ENCODE results near the gene SP1.
"Not testable (repeated sequence)": the region's sequence is repeated elsewhere in the genome, so short reads cannot be mapped to it uniquely, and the experiment has no call there.

Gene SP1

GRCh38 chr12:53380104-53380793, at the start of gene SP1:
TSS of gene SP1 (plus strand) at chr12:53380176. CDS start at chr12:53380292, 116 bp downstream.
- peak; percentile 98 for DNase-seq (ENCODE audit: low read depth)

- DNase-seq (ENCODE audit: low read depth): no peak
Measured at GRCh38 chr12:53330671-53331070, 49.3 kb upstream of the SP1 start.

- DNase-seq (ENCODE audit: low read depth): not testable (repeated sequence)
Measured at GRCh38 chr12:53332339-53332738, 47.6 kb upstream of the SP1 start.

- DNase-seq (ENCODE audit: low read depth): no peak
Measured at GRCh38 chr12:53332744-53333143, 47.2 kb upstream of the SP1 start.

- DNase-seq (ENCODE audit: low read depth): no peak
Measured at GRCh38 chr12:53333289-53333688, 46.7 kb upstream of the SP1 start.

GRCh38 chr12:53333845-53334244, 46.1 kb upstream of the SP1 start:
- no peak for DNase-seq (ENCODE audit: low read depth)

GRCh38 chr12:53334822-53335221, 45.2 kb upstream of the SP1 start:
- no peak for DNase-seq (ENCODE audit: low read depth)

- no peak for DNase-seq (ENCODE audit: low read depth)
Measured at GRCh38 chr12:53336181-53336681, 43.7 kb upstream of the SP1 start, which contains the start of gene SP7. TSS of gene SP7 (minus strand) at chr12:53336354. CDS start at chr12:53335646, 708 bp downstream.

GRCh38 chr12:53338017-53338416, 42.0 kb upstream of the SP1 start:
- DNase-seq (ENCODE audit: low read depth): no peak

- no peak for DNase-seq (ENCODE audit: low read depth)
Measured at GRCh38 chr12:53338916-53339315, 41.1 kb upstream of the SP1 start.

- DNase-seq (ENCODE audit: low read depth): no peak
Measured at GRCh38 chr12:53340398-53340797, 39.6 kb upstream of the SP1 start.

GRCh38 chr12:53343449-53343848, 36.5 kb upstream of the SP1 start:
- no peak for DNase-seq (ENCODE audit: low read depth)

- DNase-seq (ENCODE audit: low read depth): no peak
Measured at GRCh38 chr12:53343969-53344368, 36.0 kb upstream of the SP1 start.

- DNase-seq (ENCODE audit: low read depth): no peak
Measured at GRCh38 chr12:53344487-53344823, 35.5 kb upstream of the SP1 start.

GRCh38 chr12:53344824-53345485, 35.0 kb upstream of the SP1 start:
- DNase-seq (ENCODE audit: low read depth): no peak

- no peak for DNase-seq (ENCODE audit: low read depth)
Measured at GRCh38 chr12:53345486-53346188, 34.3 kb upstream of the SP1 start.

- no peak for DNase-seq (ENCODE audit: low read depth)
Measured at GRCh38 chr12:53346491-53346890, 33.5 kb upstream of the SP1 start.

- DNase-seq (ENCODE audit: low read depth): no peak
Measured at GRCh38 chr12:53347905-53348304, 32.1 kb upstream of the SP1 start.

- peak; percentile 60 for DNase-seq (ENCODE audit: low read depth)
Measured at GRCh38 chr12:53352331-53353256, 27.4 kb upstream of the SP1 start.

- no peak for DNase-seq (ENCODE audit: low read depth)
Measured at GRCh38 chr12:53353257-53353655, 26.7 kb upstream of the SP1 start.

GRCh38 chr12:53355121-53355520, 24.9 kb upstream of the SP1 start:
- DNase-seq (ENCODE audit: low read depth): no peak

Data from stimulated activated CD8-positive, alpha-beta memory T cell treated with anti-CD3 and anti-CD28 coated beads, Interleukin-7, amount 100 ng/mL, for 24 hours (primary cell).